AG10803 (cell line): ENCODE data around the gene ACOT11.

Experiments used
- DNase-seq: peaks from one replicate; pipeline ENCODE4 v3.0.0; 2010; ENCODE audit warnings: low read depth
- H3K4me3 ChIP-seq: 2 replicates; pipeline ENCODE4 v1.5.1; 2011; ENCODE audit warnings: mild to moderate bottlenecking, low read length, control low read depth
- TF ChIP-seq, protein P1 (sequence below): conservative IDR thresholded peaks from 2 replicates; pipeline ENCODE4 v1.5.1; 2011; ENCODE audit warnings: mild to moderate bottlenecking, low read length, control low read depth, inconsistent platforms

The ACOT11 gene

DNA sequence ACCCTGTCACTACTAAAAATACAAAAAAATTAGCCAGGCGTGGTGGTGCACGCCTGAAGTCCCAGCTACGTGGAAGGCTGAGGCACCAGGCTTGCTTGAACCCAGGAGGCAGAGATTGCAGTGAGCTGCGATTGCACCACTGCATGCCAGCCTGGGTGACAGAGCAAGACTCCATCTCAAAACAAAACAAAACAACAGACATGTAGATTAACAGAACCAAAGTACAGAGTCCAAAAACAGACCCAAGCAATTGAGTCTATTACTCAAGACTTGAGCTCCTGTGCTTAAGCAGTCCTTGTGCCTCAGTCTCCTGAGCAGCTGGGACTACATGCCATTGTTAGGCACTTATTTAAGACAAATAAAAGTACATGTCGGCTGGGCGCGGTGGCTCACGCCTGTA is 9.5 kb upstream of the ACOT11 start:
- DNase-seq = no peak
- TF ChIP-seq, protein P1, sequence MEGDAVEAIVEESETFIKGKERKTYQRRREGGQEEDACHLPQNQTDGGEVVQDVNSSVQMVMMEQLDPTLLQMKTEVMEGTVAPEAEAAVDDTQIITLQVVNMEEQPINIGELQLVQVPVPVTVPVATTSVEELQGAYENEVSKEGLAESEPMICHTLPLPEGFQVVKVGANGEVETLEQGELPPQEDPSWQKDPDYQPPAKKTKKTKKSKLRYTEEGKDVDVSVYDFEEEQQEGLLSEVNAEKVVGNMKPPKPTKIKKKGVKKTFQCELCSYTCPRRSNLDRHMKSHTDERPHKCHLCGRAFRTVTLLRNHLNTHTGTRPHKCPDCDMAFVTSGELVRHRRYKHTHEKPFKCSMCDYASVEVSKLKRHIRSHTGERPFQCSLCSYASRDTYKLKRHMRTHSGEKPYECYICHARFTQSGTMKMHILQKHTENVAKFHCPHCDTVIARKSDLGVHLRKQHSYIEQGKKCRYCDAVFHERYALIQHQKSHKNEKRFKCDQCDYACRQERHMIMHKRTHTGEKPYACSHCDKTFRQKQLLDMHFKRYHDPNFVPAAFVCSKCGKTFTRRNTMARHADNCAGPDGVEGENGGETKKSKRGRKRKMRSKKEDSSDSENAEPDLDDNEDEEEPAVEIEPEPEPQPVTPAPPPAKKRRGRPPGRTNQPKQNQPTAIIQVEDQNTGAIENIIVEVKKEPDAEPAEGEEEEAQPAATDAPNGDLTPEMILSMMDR = no peak
- H3K4me3 ChIP-seq = no peak overlapping the region

DNA sequence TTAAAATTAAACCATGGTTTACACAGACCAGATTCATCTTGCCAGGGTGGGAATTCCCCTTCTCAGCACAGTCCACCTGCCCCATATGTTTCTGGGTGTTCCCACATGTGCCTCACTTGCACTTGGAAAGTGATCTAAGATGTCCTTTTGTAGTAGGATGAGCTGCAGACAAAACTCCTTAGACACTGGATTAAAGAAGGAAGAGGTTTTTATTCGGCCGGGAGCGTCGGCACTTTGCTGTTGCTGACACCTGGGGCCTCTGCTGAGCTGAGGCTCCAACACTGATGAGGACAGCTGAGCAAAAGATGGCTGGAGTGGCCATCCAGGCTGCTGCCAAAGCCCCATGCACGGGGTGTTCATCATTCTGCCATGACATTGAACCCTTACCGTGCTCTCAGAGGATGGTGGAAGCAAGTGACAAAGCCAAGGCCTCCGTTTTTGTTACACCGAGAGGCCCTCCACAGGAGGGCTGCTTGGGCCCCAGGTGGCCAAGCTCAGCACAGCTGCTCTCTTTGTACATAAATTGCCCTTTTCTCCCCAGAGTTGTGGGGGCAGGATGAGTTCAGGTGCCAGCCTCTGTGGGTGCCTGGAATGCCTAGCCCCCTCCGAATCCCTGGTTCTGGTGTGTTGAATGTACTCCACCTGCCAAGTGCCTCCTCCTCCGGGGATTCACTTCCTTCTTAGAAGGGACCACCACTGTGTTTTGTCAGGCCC is 7.3 kb upstream of the ACOT11 start:
- TF ChIP-seq, protein P1 = no peak
- DNase-seq = no peak
- H3K4me3 ChIP-seq = no peak overlapping the region

DNA sequence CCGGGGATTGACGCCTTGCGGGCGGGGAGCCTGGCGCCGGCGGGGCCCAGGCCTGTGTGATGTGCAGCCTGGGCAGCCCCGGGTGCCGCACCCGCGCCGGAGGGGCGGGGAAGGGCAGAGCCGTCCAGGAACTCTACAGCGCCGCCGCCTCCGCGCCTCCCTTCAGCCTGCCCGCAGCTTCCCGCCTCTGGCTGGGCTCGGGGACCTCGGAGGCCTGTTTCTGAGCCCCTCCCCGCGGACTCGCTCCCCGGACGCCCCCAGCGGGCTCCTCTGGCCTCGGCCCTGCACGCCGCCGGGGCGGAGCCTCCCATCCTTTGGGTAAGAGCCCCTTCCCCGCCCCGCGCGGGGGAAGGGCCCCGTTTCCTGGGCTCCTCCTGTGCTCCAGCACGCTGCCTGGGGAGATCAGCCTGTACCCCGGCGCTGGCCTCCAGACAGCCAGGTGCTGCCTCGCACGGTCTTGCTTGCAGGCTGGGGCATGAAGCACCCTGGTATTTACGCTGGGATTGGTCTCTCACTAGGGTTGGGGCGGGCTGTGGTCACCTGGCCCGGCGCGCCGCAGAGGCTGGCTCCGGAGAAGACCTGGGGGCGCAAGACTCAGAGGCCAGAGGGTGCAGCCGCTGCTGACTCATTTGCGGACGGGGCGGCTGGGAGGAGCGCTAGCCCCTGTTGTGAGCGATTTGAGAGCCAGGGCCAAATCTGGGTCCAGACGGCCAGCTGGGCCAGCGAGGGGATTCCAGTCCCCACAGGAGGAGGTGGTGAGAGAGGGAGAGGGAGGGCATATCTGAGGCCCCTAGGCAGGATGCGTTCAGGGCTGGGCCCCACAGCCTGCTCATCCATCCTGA is 5.7 kb upstream of the ACOT11 start:
- DNase-seq = peak; percentile 40
- TF ChIP-seq, protein P1 = no peak
- H3K4me3 ChIP-seq = peak overlapping the region; percentile 53

DNA sequence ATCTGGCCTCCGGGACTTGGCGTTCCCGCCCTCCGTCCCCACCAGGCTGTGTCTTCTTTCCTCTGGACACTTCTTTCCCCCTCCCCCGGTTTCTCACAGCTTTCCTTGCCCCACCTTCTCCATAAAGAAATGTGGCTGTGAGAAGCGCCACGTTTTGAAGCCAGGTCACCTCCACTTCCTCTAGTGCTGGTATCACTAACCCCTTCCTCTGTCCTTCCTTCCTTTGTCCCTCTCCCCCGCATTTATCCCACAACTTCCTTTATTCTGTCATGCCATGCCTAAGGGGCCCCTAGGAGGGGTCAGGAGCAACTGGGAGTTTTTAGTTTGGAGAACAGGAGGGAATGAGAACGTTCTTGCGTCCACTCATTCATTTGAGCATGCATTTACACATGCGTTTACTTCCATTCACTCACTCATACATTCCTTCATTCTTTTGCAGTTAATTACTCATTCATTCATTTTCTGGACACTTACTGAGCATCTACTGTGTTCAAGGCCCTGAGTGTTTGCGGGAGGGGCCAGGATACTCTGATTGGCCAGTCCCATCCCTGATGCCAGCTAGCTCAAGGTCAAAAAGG is 5.0 kb upstream of the ACOT11 start:
- TF ChIP-seq, protein P1 = no peak
- DNase-seq = peak; percentile 31
- H3K4me3 ChIP-seq = peak overlapping the region; percentile 53; the same call in 1 of the 2 replicates

DNA sequence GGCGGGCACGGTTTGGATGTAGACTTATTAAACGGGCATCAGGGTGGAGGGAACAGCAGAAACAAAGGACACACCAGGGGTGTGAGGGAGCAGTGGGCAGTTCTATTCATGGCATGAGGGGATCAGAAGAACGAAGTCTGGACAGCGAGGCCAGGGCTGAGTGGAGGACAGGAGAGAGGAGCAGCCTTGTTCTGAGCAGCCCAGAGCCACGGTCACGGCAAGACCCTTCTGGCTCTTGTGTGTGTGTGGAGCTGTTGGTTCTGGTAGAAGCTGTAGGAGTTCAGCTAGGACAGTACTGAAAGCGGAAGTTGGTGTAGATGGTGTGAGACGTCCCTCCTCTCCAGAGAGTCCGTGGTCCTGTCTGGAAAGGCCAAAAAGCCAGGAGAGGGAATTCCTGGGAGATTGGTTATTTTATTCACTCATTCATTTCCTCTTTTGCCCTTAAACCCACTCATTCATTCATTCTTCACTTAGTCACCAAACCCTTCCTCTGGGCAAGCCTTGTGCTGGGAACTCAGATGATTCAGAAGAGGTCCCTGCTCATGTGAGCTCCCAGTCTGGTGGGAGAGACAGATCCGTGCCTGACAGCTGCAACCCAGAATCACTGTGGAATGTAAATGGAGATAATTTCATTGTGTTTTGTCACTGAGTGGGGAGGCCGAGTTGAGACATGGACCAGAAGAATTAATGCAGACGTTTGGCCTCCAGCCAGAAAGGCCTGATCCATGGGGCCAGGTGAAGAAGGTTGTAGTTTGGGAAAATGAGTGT is 4.1 kb upstream of the ACOT11 start:
- peak; percentile 70 for DNase-seq
- TF ChIP-seq, protein P1 = no peak
- no peak overlapping the region for H3K4me3 ChIP-seq

DNA sequence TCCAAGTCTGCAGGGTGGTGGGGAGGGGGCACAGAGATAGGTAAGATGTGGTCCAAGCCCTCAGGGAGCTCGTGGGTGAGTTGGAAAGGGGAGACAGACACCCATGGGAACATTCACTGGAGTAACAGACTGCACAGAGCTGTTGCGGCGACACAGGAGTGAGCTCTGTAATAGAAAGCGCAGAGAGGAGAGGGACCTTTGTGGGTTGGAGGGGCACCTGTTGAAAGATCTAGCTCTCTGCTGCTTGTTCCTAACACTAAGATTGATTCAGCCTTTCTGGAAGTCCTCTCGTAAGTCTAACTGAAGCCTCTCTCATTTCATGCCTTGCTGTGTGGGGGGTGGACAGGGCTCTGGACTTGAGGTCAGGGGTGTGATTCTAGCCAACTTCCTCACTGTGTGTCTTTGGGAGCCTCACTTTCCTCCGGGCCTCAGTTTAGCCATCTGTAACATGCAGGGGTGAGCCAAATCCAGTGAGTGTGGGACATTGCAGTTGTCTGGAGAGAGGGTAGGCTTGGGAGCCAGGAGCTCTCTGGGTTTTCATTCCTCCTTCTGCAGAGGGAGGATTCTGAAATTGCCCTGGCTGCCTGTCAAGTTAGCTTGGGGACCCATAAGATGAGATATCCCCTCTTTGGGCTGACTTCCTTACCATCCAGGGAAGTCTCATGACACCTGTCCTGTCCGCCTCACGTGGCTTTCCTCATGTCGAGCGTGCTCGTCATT is 2.0 kb upstream of the ACOT11 start:
- no peak overlapping the region for H3K4me3 ChIP-seq
- no peak for DNase-seq
- TF ChIP-seq, protein P1 = no peak
